Body of pancreas (tissue), 4 donors: ENCODE data around the gene HHAT. TPM values are rescaled to one million over a fixed set of nuclear protein-coding genes. Genes with fewer than 3 reads are reported as not detected.

ENCODE experiments used
- ATAC-seq: fragments of 150-250 bp; one replicate; pipeline ENCODE4 v1.9.1; 2016
- DNase-seq, 4 donors: peaks; one replicate each; pipeline ENCODE4 v3.0.0-alpha.2; 2019
- H3K27ac ChIP-seq, 4 donors: fragments of 200-600 bp; sonication (generic); 1 replicate in 3 of 4; 2 replicates in 1 of 4; pipeline versions ENCODE4 v1.5.1 to v1.6.1; 2016 to 2019; ENCODE audit warnings: mild to moderate bottlenecking in 1 of 4, mixed read lengths in 1 of 4, moderate library complexity in 1 of 4
- H3K27me3 ChIP-seq, 2 donors: fragments of 200-600 bp; sonication (generic); one replicate each; pipeline ENCODE4 v1.6.0; 2016; ENCODE audit warnings: mild to moderate bottlenecking in 1 of 2
- H3K36me3 ChIP-seq, 2 donors: fragments of 200-600 bp; sonication (generic); replicated peaks in 1 of 2; 2 replicates each; pipeline ENCODE4 v1.5.1; 2016; ENCODE audit warnings: low read depth in 2 of 2; ENCODE audit not compliant: insufficient read depth in 1 of 2
- H3K4me1 ChIP-seq: fragments of 200-600 bp; sonication (generic); one replicate; pipeline ENCODE4 v1.6.0; 2016
- H3K4me3 ChIP-seq, 2 donors: fragments of 200-600 bp; sonication (generic); 1 replicate in 1 of 2; 2 replicates in 1 of 2; pipeline ENCODE4 v1.5.1; 2016 to 2019
- H3K9me3 ChIP-seq, 3 donors: fragments of 200-600 bp; sonication (generic); 1 replicate in 2 of 3; 2 replicates in 1 of 3; pipeline ENCODE4 v1.5.1; 2016
- CTCF ChIP-seq, 7 experiments: fragments of 450-650 bp in 4 of 7; fragments of 200-600 bp in 3 of 7; sonication (generic) in 3 of 7; IDR thresholded peaks; one replicate each; pipeline ENCODE4 v1.5.1; 2016 to 2019; ENCODE audit warnings: antibody characterized with exemption in 7 of 7
- POLR2A ChIP-seq, 3 donors: fragments of 450-650 bp; IDR thresholded peaks; one replicate each; pipeline ENCODE4 v1.6.1; 2016; ENCODE audit warnings: antibody characterized with exemption in 3 of 3, mild to moderate bottlenecking in 2 of 3
- WGBS, 2 donors: methylation state at CpG; one replicate each; pipeline ENCODE4 v1.1.5; 2017; 5-methylcytosine and 5-hydroxymethylcytosine counted together
- intact Hi-C: fragments of 100-400 bp; cut with DNase I; formaldehyde crosslinking; loops from one replicate; pipeline ENCODE4 v1.15.1; 2023
- total RNA-seq, 2 donors: library from RNA; depleted of rRNA; stranded (reverse); fragments of >200 nt; gene quantifications; one replicate each; pipeline ENCODE4 v1.1.0, GENCODE V29; 2016

Gene HHAT
- total RNA-seq, 2 donors from 2014 or later, result 4.4 to 19.4 TPM

- TF ChIP-seq POLR2A (IDR thresholded peaks at IDR 0.05) (no peak), CTCF (IDR thresholded peaks at IDR 0.05) (no peak)
- Histone ChIP-seq H3K36me3 (no peaks in the 10 kb centered on the region), H3K27me3 (no peaks in the 10 kb centered on the region), H3K9me3 (no peaks in the 10 kb centered on the region), H3K4me3 (no peak overlapping the region), H3K4me1 (no peaks in the 10 kb centered on the region), H3K27ac (no peak overlapping the region)
- ATAC-seq (no peak), DNase-seq (no peak)
- intact Hi-C loops, result no loop called here
- WGBS, 2 donors, result 80 to 81% methylated on average over 4 of the region's 4 CpGs
Measured at GRCh38 chr1:210603123-210603522, 274.4 kb downstream of the HHAT start.

GRCh38 chr1:210605099-210605498 is 276.4 kb downstream of the HHAT start:
- WGBS, 2 donors, result 34% methylated on average over 2 of the region's 2 CpGs
- H3K4me1 ChIP-seq, result no peaks in the 10 kb centered on the region
- DNase-seq (no peak), ATAC-seq (no peak)
- no peaks in the 10 kb centered on the region for H3K27me3 ChIP-seq
- H3K4me3 ChIP-seq, result no peak overlapping the region
- no peaks in the 10 kb centered on the region for H3K36me3 ChIP-seq
- no peak for TF ChIP-seq CTCF (IDR thresholded peaks at IDR 0.05)
- TF ChIP-seq POLR2A (IDR thresholded peaks at IDR 0.05), result no peak
- intact Hi-C loops, result no loop called here
- no peak overlapping the region for H3K27ac ChIP-seq
- no peaks in the 10 kb centered on the region for H3K9me3 ChIP-seq

- H3K36me3 ChIP-seq, result no peaks in the 10 kb centered on the region
- intact Hi-C loops, result no loop called here
- H3K27ac ChIP-seq, result no peak overlapping the region
- ATAC-seq (no peak), DNase-seq (no peak)
- 78 to 88% methylated on average over 3 of the region's 3 CpGs for whole genome bisulfite sequencing, 2 donors
- H3K4me1 ChIP-seq, result no peaks in the 10 kb centered on the region
- no peaks in the 10 kb centered on the region for H3K27me3 ChIP-seq
- TF ChIP-seq CTCF (IDR thresholded peaks at IDR 0.05), result no peak
- no peak for TF ChIP-seq POLR2A (IDR thresholded peaks at IDR 0.05)
- no peak overlapping the region for H3K4me3 ChIP-seq
- H3K9me3 ChIP-seq, result no peaks in the 10 kb centered on the region
Measured at GRCh38 chr1:210607361-210607760, 278.7 kb downstream of the HHAT start.

DNA sequence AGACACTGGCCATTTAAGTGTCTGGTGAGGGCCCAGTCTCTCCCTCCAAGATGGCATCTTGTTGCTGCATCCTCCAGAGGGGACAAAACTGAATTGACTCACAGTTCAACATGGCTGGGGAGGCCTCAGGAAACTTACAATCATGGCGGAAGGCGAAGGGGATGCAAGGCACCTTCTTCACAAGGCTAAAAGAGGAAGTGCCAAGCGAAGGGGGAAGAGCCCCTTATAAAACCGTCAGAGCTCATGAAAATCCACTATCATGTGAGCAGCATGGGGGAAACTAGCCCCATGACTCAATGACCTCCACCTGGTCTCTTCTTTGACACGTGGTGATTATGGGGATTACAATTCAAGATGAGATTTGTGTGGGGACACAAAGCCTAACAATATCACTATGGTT is 280.1 kb downstream of the HHAT start:
- no peak for ATAC-seq
- 69 to 73% methylated on average over 5 of the region's 5 CpGs for WGBS, 2 donors
- intact Hi-C loops, result no loop called here
- Histone ChIP-seq H3K9me3 (no peaks in the 10 kb centered on the region), H3K36me3 (no peaks in the 10 kb centered on the region), H3K4me1 (no peaks in the 10 kb centered on the region), H3K4me3 (no peak overlapping the region), H3K27ac (no peak overlapping the region), H3K27me3 (no peaks in the 10 kb centered on the region)
- no peak for DNase-seq
- TF ChIP-seq POLR2A (IDR thresholded peaks at IDR 0.05) (no peak), CTCF (IDR thresholded peaks at IDR 0.05) (no peak)

DNA sequence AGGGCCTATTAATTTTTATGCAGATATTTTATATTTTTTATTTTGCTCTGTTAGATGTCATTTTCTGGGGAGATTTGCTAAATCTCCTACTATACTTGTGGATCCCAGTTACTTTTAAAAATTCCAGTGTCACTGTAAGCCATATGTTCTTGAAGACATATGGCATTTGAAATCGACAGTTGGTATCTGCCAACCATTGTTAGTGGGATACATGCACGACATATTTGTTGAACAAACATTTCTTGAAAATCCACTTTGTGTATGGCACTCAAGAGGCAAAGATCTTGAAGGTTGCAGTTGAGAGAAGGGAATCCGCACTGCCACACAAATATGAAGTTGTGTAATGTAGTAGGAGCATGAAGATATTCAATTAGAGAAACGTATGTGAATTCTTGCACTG is 287.7 kb downstream of the HHAT start:
- no peak overlapping the region for H3K27ac ChIP-seq
- ATAC-seq, result no peak
- DNase-seq, result no peak
- intact Hi-C loops, result no loop called here
- no peak overlapping the region for H3K4me3 ChIP-seq
- H3K4me1 ChIP-seq, result no peaks in the 10 kb centered on the region
- TF ChIP-seq CTCF (IDR thresholded peaks at IDR 0.05), result no peak
- no peak for TF ChIP-seq POLR2A (IDR thresholded peaks at IDR 0.05)
- no peaks in the 10 kb centered on the region for H3K9me3 ChIP-seq
- no peaks in the 10 kb centered on the region for H3K27me3 ChIP-seq
- H3K36me3 ChIP-seq, result no peaks in the 10 kb centered on the region
- 82% methylated on average over 4 of the region's 4 CpGs for WGBS, 2 donors
